T-helper 2 cell (primary cell): ENCODE measurements around the gene FAM83B.
"Not testable (repeated sequence)": the region's sequence is repeated elsewhere in the genome, so short reads cannot be mapped to it uniquely, and the experiment has no call there.

Experiments
- DNase-seq, 5 experiments: peaks; one replicate each; pipeline versions ENCODE4 v3.0.0 to v3.0.0-alpha.2; 2012 to 2022

FAM83B gene

DNA sequence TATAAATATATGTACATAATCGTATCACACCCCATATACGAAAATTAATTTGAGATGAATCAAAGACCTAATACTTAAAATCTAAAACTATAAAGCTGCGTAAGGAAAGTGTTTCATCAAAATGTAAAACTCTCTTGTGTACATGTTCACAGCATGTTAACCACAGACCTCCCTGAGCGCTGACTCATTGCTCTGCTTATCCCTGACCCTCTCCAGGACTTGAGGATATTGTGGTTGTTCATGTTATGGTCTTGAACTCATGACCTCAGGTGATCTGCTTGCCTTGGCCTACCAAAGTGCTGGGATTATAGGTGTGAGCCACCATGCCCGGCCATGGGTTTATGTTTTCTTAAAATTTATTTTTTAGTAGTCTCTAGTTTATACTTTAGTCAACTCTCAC, 14.2 kb downstream of the FAM83B start:
- no peak for DNase-seq

- DNase-seq, result no peak
Measured at GRCh38 chr6:54861905-54862616, 15.5 kb downstream of the FAM83B start.

GRCh38 chr6:54864272-54864671, 17.7 kb downstream of the FAM83B start:
- no peak for DNase-seq

GRCh38 chr6:54865091-54865631, 18.6 kb downstream of the FAM83B start:
- DNase-seq, result no peak

DNA sequence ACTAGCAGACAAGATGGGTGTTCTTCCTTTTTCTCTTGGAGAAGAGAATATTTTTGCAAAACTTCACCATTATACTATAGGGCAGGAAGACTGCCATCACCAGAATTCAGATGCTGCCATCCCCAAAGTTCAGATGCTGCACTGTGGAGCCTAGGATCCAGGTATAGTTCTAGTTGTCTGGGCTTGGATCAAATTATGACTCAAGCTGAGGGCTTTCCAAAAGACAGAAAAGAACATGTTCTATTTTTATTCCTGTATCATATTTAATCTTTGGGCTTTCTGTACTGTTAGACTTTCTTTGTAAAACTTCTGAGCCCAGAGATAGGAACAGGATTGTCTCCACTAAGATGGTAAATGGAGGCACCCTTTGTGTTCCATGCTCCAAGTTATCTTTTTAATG, 22.0 kb downstream of the FAM83B start:
- DNase-seq, result no peak

DNA sequence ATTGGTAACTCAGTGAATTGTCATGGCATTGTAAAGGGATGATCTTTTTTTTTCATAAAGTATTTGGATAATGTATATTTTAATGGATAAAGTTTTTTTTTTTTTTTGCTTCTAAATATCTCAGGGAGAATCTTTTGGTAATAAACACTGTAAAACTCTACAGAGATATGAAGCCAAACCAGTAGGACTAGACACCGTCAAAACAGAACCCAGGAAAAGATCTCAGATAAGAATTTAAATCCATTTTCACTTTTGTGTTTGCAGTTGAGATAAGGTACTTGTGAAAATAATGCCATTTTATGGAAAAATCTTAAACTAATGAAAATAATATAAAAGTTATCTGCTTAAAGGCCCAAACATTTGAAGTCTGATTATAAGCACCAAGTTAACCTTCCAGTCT, 27.0 kb downstream of the FAM83B start:
- DNase-seq, result no peak

GRCh38 chr6:54874349-54875048, 27.9 kb downstream of the FAM83B start:
- DNase-seq, result no peak

DNA sequence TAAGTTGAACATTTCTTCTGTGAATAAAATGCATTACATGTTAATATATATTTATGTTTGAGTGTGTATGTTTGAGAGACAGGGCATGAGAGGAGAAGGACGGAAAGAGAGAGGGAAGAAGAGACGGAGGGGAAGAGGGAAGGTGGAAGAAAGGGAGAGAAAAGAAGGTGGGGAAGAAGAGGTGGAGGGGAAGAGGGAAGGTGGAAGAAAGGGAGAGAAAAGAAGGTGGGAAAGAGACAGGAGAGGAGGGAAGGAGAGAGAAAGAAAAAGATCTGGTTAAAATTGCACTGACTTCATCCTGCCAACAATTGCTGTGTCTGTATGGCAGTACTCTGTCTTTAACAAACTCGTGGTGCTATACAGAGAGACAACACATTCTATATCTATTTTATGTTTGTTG, 29.0 kb downstream of the FAM83B start:
- no peak for DNase-seq

GRCh38 chr6:54876365-54876764, 29.8 kb downstream of the FAM83B start:
- DNase-seq, result no peak

GRCh38 chr6:54876871-54877270, 30.3 kb downstream of the FAM83B start:
- DNase-seq, result no peak

GRCh38 chr6:54877713-54878317, 31.2 kb downstream of the FAM83B start:
- DNase-seq, result no peak

- no peak for DNase-seq
Measured at GRCh38 chr6:54878718-54879117, 32.1 kb downstream of the FAM83B start.

GRCh38 chr6:54879188-54879985, 32.8 kb downstream of the FAM83B start:
- no peak for DNase-seq

DNA sequence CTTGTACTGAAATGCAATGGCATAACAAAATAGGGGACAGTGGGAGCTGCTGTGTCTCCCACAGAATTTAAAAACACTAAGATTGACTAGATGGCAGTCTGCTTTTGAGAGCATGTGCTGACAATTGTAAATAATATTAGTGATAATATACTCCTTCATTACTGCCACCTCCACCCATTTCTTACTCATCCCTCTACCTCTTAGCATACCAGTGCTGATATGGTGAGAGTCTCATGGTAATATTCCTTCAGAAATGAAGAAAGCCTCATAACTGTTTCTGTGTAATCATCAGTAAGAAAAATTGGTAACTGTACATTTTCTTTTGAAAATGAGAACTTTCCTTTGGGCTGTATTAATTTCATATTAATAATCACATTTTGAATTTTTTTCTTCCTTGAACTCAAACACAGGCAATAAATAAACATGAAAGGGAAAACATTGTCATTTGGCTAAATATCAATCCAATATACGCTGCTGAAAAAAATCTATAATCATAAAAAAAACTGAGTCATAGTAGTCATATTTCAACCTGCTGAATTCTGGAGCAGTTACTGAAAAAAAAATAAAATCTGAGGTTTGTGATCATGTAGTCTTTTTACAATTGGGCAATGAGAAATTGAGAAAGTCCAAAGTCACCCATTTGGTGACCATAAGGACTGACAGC, 34.6 kb downstream of the FAM83B start:
- DNase-seq, result no peak

- DNase-seq, result not testable (repeated sequence)
Measured at GRCh38 chr6:54881891-54882290, 35.3 kb downstream of the FAM83B start.

DNA sequence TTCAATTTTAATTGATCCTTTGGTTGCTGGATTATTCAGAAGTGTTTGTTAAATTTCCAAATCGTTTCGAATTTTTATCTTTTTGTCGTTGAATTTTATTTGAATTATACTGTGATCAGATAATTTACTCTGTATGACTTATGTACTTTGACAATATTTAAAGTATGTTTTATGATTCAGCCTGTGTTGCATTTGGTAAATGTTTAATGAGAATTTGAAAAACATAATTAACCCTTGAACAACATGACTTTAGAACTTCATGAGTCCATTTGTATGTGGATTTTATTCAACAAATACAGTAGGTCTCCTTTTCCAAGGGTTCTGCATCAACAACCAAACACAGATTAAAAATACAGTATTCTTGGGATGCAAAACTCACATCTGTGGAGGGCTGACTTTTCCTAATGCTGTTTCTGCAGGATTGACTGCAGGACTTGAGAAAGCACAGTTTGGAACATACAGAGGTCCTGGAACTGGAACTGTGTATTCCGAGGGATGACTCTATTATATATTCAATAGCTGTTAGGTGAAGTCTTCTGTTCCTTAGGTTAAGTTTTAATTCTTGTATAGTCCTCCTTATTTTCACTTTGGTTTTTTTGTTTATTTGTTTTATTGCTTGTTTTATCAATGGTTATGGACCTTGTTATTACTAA, 40.5 kb downstream of the FAM83B start:
- DNase-seq, result no peak

DNA sequence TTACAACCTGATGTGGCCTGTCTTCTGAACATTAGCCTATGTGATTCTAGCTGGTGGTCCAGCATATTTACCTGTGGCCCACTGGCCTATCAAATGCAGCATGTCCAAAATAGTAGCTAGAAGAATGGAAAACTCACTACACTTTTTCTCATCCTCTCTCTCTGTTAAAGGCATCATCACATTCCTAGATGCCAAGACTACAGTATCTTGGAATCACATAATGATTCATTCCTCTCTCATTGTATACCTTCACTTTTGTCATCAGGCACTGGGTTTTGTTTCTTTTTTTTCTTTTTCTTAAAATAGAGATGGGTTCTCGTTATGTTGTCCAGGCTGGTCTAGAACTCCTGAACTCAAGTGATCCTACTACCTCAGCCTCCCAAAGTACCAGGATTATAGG, 45.0 kb downstream of the FAM83B start:
- DNase-seq, result no peak

GRCh38 chr6:54892831-54893230, 46.3 kb downstream of the FAM83B start:
- no peak for DNase-seq

- no peak for DNase-seq
Measured at GRCh38 chr6:54893818-54894217, 47.2 kb downstream of the FAM83B start.

DNA sequence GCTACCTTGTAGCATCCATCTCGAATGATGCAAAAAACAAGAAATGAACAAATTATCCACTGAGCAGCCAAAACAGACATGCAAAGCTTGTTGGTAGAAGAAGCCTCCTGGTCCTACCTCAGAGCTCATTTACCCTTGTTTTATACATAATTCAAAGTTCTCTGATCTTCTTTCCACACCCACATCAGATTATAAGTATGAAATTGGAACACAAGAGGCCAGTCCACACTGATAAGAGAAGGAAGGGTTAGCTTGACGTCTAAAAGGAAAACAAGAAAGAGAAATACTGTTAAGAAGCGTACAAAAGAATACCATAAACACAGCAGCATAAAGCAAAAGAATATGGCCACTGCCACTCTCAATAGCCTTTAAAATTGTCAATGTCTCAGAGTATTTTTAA, 49.7 kb downstream of the FAM83B start:
- no peak for DNase-seq

GRCh38 chr6:54897462-54898189, 51.1 kb downstream of the FAM83B start:
- no peak for DNase-seq
